Lower leg skin (tissue), 4 donors: ENCODE data around the gene C13orf46. TPM values are rescaled to one million over a fixed set of nuclear protein-coding genes. Genes with fewer than 3 reads are reported as not detected.

ENCODE experiments used
- DNase-seq, 2 donors: peaks; one replicate each; pipeline ENCODE4 v3.0.0-alpha.2; 2019; ENCODE audit warnings: low spot score in 2 of 2
- H3K4me3 ChIP-seq: fragments of 200-600 bp; sonication (generic); 2 replicates; pipeline ENCODE4 v1.5.1; 2017; ENCODE audit warnings: mild to moderate bottlenecking, low read depth; ENCODE audit not compliant: poor library complexity, severe bottlenecking
- POLR2A ChIP-seq, 2 donors: fragments of 450-650 bp; IDR thresholded peaks; one replicate each; pipeline ENCODE4 v1.6.1; 2016 to 2017; ENCODE audit warnings: antibody characterized with exemption in 2 of 2, mild to moderate bottlenecking in 1 of 2, moderate library complexity in 1 of 2
- WGBS, 2 donors: methylation state at CpG; one replicate each; pipeline ENCODE4 v1.1.5; 2018; 5-methylcytosine and 5-hydroxymethylcytosine counted together
- intact Hi-C: fragments of 100-400 bp; cut with DNase I; formaldehyde crosslinking; loops from one replicate; pipeline ENCODE4 v1.15.0; 2023; ENCODE audit warnings: low total_unique reads
- total RNA-seq, 4 donors: library from RNA; depleted of rRNA; stranded (reverse); fragments of >200 nt; gene quantifications; one replicate each; pipeline ENCODE4 v1.1.0, GENCODE V29; 2016
- TF ChIP-seq, protein P1 (sequence below), 3 donors: fragments of 450-650 bp; IDR thresholded peaks; one replicate each; pipeline ENCODE4 v1.5.1; 2016; ENCODE audit warnings: antibody characterized with exemption in 3 of 3, mild to moderate bottlenecking in 3 of 3, moderate library complexity in 2 of 3

C13orf46 gene
- total RNA-seq, 4 donors from 2014 or later: 0.13 to 1.4 (median 0.13) TPM; not detected in 1

GRCh38 chr13:113943821-113944565 lies 29.9 kb downstream of the C13orf46 start:
- TF ChIP-seq POLR2A (IDR thresholded peaks at IDR 0.05): no peak
- TF ChIP-seq, protein P1, sequence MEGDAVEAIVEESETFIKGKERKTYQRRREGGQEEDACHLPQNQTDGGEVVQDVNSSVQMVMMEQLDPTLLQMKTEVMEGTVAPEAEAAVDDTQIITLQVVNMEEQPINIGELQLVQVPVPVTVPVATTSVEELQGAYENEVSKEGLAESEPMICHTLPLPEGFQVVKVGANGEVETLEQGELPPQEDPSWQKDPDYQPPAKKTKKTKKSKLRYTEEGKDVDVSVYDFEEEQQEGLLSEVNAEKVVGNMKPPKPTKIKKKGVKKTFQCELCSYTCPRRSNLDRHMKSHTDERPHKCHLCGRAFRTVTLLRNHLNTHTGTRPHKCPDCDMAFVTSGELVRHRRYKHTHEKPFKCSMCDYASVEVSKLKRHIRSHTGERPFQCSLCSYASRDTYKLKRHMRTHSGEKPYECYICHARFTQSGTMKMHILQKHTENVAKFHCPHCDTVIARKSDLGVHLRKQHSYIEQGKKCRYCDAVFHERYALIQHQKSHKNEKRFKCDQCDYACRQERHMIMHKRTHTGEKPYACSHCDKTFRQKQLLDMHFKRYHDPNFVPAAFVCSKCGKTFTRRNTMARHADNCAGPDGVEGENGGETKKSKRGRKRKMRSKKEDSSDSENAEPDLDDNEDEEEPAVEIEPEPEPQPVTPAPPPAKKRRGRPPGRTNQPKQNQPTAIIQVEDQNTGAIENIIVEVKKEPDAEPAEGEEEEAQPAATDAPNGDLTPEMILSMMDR (IDR thresholded peaks at IDR 0.05): no peak
- intact Hi-C loops: no loop called here
- DNase-seq: no peak
- WGBS, 2 donors: 91 to 93% methylated on average over 15 to 16 of the region's 19 CpGs
- H3K4me3 ChIP-seq: no peak overlapping the region

- WGBS, 2 donors: 94 to 95% methylated on average over 18 to 23 of the region's 23 CpGs
- H3K4me3 ChIP-seq: no peak overlapping the region
- DNase-seq: no peak
- TF ChIP-seq, protein P1 (IDR thresholded peaks at IDR 0.05): no peak
- TF ChIP-seq POLR2A (IDR thresholded peaks at IDR 0.05): no peak
- intact Hi-C loops: no loop called here
These were observed 31.2 kb downstream of the C13orf46 start for GRCh38 chr13:113942591-113943103.

- WGBS, 2 donors: 74 to 88% methylated on average over 12 to 16 of the region's 16 CpGs
- intact Hi-C loops: no loop called here
These were observed 32.2 kb downstream of the C13orf46 start for GRCh38 chr13:113941571-113942191.

DNA sequence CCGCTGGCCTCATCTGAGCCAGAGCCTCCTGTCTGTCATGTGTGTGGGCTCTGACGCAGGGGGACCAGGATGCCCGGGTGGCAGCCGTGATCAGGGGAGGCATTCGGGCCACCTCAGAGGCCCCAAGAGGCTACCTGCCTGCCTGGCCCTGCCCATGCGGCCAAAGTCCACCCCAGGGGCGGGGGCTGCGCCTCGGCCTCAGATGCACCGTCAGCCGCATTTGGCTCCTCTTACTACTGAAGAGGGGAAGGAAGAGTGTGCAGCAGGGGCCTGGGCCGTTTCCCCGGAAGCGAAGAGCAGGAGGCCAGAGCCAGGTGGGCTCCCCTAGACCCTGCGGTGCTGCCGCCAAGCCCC lies 34.0 kb downstream of the C13orf46 start:
- intact Hi-C loops: no loop called here
- WGBS, 2 donors: 83 to 89% methylated on average over 7 to 15 of the region's 16 CpGs

More at GRCh38 chr13:113941571-113942191, 32.2 kb downstream of the C13orf46 start:
- TF ChIP-seq, protein P1 (IDR thresholded peaks at IDR 0.05): no peak
- no peak for TF ChIP-seq POLR2A (IDR thresholded peaks at IDR 0.05)
- H3K4me3 ChIP-seq: no peak overlapping the region
- DNase-seq: no peak

GRCh38 chr13:113939129-113939943 lies 34.5 kb downstream of the C13orf46 start:
- no peak overlapping the region for H3K4me3 ChIP-seq
- intact Hi-C loops: no loop called here
- TF ChIP-seq, protein P1 (IDR thresholded peaks at IDR 0.05): no peak
- TF ChIP-seq POLR2A (IDR thresholded peaks at IDR 0.05): no peak
- no peak for DNase-seq
- WGBS, 2 donors: 74 to 77% methylated on average over 28 of the region's 28 CpGs

More for the DNA sequence above, 34.0 kb downstream of the C13orf46 start:
- DNase-seq: no peak
- H3K4me3 ChIP-seq: no peak overlapping the region
- TF ChIP-seq POLR2A (IDR thresholded peaks at IDR 0.05): no peak
- TF ChIP-seq, protein P1 (IDR thresholded peaks at IDR 0.05): no peak
